ENCODE data around the gene ZP3. TPM values are rescaled to one million over a fixed set of nuclear protein-coding genes. Genes with fewer than 3 reads are reported as not detected.
"Not testable (repeated sequence)": the region's sequence is repeated elsewhere in the genome, so short reads cannot be mapped to it uniquely, and the experiment has no call there.

Gene ZP3
- total and polyA plus RNA-seq, 3 donors from 2014 or later: 1.7 to 3.5 (median 2.0) TPM

DNA sequence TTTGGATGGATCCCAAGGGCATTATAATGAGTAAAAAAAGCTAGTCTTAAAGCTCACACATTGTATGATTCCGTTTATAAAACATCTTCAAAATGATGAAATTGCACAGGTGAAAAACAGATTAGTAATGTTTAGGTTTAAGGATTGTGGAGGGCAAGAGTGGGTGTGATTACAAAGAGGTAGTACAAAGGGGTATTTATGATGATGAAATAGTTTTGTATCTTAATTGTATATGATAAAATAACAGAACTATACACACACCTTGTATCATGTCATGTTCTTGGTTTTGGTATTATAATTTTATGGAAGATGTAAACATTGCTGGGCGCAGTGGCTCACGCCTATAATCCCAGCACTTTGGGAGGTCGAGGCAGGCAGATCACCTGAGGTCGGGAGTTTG is 12.5 kb upstream of the ZP3 start:
- no peaks in the 10 kb centered on the region for H3K4me1 ChIP-seq
- no peak for DNase-seq
- H3K36me3 ChIP-seq (ENCODE audit: low read depth, missing control alignments): no peaks in the 10 kb centered on the region
- 85 to 86% methylated on average over 5 of the region's 5 CpGs for WGBS, 2 donors
- no peak overlapping the region for H3K4me3 ChIP-seq
- H3K27ac ChIP-seq: no peak overlapping the region
- H3K27me3 ChIP-seq: no peaks in the 10 kb centered on the region
- TF ChIP-seq, protein P1, sequence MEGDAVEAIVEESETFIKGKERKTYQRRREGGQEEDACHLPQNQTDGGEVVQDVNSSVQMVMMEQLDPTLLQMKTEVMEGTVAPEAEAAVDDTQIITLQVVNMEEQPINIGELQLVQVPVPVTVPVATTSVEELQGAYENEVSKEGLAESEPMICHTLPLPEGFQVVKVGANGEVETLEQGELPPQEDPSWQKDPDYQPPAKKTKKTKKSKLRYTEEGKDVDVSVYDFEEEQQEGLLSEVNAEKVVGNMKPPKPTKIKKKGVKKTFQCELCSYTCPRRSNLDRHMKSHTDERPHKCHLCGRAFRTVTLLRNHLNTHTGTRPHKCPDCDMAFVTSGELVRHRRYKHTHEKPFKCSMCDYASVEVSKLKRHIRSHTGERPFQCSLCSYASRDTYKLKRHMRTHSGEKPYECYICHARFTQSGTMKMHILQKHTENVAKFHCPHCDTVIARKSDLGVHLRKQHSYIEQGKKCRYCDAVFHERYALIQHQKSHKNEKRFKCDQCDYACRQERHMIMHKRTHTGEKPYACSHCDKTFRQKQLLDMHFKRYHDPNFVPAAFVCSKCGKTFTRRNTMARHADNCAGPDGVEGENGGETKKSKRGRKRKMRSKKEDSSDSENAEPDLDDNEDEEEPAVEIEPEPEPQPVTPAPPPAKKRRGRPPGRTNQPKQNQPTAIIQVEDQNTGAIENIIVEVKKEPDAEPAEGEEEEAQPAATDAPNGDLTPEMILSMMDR (IDR thresholded peaks at IDR 0.05): no peak
- no peak for TF ChIP-seq POLR2A (IDR thresholded peaks at IDR 0.05)
- intact Hi-C loops (cut with DNase I; ENCODE audit: low total_unique reads): no loop called here
- no peaks in the 10 kb centered on the region for H3K9me3 ChIP-seq

DNA sequence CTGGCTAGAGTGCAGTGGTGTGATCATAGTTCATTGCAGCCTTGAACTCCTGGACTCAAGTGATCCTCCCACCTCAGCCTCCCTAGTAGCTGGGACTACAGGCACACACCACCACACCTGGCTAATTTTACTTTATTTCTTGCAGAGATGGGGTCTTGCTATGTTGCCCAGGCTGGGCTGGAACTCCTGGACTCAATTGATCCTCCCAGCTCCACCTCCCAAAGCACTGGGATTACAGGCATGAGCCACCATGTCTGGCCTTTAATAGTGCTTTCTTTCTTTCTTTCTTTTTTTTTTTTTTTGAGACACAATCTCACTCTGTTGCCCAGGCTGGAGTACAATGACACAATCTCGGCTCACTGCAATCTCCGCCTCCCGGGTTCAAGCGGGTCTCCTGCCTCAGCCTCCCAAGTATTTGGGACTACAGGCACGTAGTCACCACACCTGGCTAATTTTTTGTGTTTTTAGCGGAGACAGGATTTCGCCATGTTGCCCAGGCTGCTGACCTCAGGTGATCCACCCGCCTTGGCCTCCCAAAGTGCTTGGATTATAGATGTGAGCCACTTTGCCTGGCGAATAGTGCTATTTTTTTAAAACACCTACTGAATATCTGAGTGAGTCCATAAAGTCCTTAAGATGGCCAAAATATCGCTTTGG is 7.0 kb upstream of the ZP3 start:
- WGBS, 2 donors: 95 to 96% methylated on average over 10 of the region's 10 CpGs
- H3K9me3 ChIP-seq; H3K4me3 ChIP-seq; H3K4me1 ChIP-seq; H3K36me3 ChIP-seq (ENCODE audit: low read depth, missing control alignments); H3K27me3 ChIP-seq; DNase-seq; H3K27ac ChIP-seq; intact Hi-C loops (cut with DNase I; ENCODE audit: low total_unique reads): not testable (repeated sequence)

- WGBS, 2 donors: 86 to 87% methylated on average over 4 to 6 of the region's 6 CpGs
- DNase-seq; intact Hi-C loops (cut with DNase I; ENCODE audit: low total_unique reads): not testable (repeated sequence)
Measured at GRCh38 chr7:76421097-76421496, 3.7 kb upstream of the ZP3 start.

DNA sequence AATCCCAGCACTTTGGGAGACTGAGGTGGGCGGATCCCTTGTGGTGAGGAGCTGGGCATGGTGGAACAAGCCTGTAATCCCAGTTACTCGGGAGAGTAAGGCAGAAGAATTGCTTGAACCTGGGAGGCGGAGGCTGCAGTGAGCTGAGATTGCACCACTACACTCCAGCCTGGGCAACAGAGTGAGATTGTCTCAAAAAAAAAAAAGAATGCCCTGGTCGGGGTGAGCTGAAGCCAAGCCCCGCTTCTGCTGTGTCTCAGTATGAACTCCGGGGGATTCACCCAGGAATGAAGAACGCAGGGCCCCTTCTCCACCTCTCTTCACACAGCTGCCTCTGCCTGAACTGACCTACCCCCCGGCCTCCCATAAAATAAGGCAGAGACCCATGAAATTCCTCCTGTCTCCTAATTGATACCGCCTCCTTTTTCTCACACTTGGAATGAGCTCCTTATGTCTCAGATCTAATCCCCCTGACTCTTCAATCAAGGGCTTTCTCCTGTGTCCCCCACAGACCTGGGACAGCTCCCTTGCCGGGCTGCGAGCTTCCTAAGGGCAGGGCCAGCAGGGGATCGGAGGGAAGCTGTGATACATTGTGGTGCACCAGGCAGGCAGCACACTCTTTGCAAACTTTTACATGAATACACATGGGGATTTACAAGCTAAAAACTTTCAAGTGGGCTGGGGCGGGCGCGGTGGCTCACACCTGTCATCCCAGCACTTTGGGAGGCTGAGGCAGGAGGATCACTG is 911 bp upstream of the ZP3 start:
- Histone ChIP-seq H3K4me1 (no peaks in the 10 kb centered on the region), H3K36me3 (ENCODE audit: low read depth, missing control alignments) (no peaks in the 10 kb centered on the region), H3K27ac (no peak overlapping the region), H3K9me3 (no peaks in the 10 kb centered on the region), H3K4me3 (no peak overlapping the region), H3K27me3 (no peaks in the 10 kb centered on the region)
- WGBS, 2 donors: 66 to 67% methylated on average over 12 to 15 of the region's 15 CpGs
- TF ChIP-seq POLR2A (IDR thresholded peaks at IDR 0.05): no peak
- TF ChIP-seq, protein P1 (IDR thresholded peaks at IDR 0.05): no peak
- intact Hi-C loops (cut with DNase I; ENCODE audit: low total_unique reads): no loop called here
- DNase-seq: no peak

More at GRCh38 chr7:76421097-76421496, 3.7 kb upstream of the ZP3 start:
- H3K9me3 ChIP-seq; H3K36me3 ChIP-seq (ENCODE audit: low read depth, missing control alignments); H3K27ac ChIP-seq; H3K4me1 ChIP-seq; H3K4me3 ChIP-seq; H3K27me3 ChIP-seq: not testable (repeated sequence)

DNA sequence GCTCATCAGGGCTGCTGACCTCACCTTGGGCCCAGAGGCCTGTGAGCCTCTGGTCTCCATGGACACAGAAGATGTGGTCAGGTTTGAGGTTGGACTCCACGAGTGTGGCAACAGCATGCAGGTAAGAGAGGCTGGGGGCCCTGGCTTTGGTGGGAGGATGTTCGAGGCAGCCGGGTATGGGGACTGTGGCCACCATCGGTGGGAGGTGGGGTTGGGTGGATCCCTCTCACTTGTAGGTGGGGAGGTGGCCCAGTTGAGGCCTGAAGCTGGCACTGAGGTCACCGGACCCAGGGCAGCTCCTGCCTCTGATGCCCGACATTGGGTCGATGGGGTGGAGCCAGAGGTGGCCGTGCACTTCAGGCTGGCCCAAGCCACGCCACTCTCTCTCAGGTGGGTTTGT is 406 bp downstream of the ZP3 start:
- WGBS, 2 donors: 67 to 98% methylated on average over 1 to 9 of the region's 9 CpGs
- Histone ChIP-seq H3K4me1 (no peaks in the 10 kb centered on the region), H3K27me3 (no peaks in the 10 kb centered on the region), H3K4me3 (no peak overlapping the region), H3K27ac (no peak overlapping the region), H3K9me3 (no peaks in the 10 kb centered on the region), H3K36me3 (ENCODE audit: low read depth, missing control alignments) (no peaks in the 10 kb centered on the region)
- TF ChIP-seq, protein P1 (IDR thresholded peaks at IDR 0.05): no peak
- no peak for TF ChIP-seq POLR2A (IDR thresholded peaks at IDR 0.05)
- intact Hi-C loops (cut with DNase I; ENCODE audit: low total_unique reads): no loop called here
- no peak for DNase-seq

DNA sequence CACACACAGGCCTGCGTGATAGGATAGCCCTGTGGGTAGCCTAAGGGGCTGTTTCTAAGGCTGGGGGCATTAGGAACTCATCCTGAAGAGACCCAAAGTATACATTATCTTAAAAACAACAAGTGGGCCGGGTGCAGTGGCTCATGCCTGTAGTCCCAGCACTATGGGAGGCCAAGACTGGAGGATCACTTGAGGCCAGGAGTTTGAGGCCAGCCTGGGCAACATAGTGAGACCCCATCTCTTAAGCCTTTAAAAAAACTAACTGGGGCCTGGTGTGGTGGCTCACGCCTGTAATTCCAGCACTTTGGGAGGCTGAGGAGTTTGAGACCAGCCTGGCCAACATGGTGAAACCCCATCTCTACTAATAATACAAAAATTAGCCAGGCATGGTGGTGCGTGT is 808 bp downstream of the ZP3 start:
- H3K4me3 ChIP-seq; intact Hi-C loops (cut with DNase I; ENCODE audit: low total_unique reads); H3K27ac ChIP-seq; H3K4me1 ChIP-seq; H3K36me3 ChIP-seq (ENCODE audit: low read depth, missing control alignments); H3K9me3 ChIP-seq; DNase-seq; H3K27me3 ChIP-seq: not testable (repeated sequence)
- 94 to 97% methylated on average over 3 to 4 of the region's 4 CpGs for WGBS, 2 donors
